ENCODE data around the gene SH3GLB1.

Gene SH3GLB1

GRCh38 chr1:86739648-86740509 lies 35.5 kb downstream of the SH3GLB1 start:
- DNase-seq, result peak in 1 of 2 donors; percentile 14

- peak; percentile 19 to 54 for DNase-seq
Observed at GRCh38 chr1:86741947-86742572, 37.7 kb downstream of the SH3GLB1 start.

GRCh38 chr1:86747304-86747703 lies 42.9 kb downstream of the SH3GLB1 start:
- no peak for DNase-seq

GRCh38 chr1:86748622-86749373 lies 44.4 kb downstream of the SH3GLB1 start:
- no peak for DNase-seq

GRCh38 chr1:86750076-86750475 lies 45.7 kb downstream of the SH3GLB1 start:
- DNase-seq, result no peak

GRCh38 chr1:86750530-86750929 lies 46.2 kb downstream of the SH3GLB1 start:
- DNase-seq, result no peak

- DNase-seq, result no peak
Observed at GRCh38 chr1:86751923-86752322, 47.5 kb downstream of the SH3GLB1 start.

- peak in 1 of 2 donors; percentile 8 for DNase-seq
Observed at GRCh38 chr1:86753700-86754099, 49.3 kb downstream of the SH3GLB1 start.

GRCh38 chr1:86754265-86754974 lies 50.0 kb downstream of the SH3GLB1 start:
- DNase-seq, result no peak

GRCh38 chr1:86756062-86756406 lies 51.7 kb downstream of the SH3GLB1 start:
- no peak for DNase-seq

- DNase-seq, result no peak
Observed at GRCh38 chr1:86757272-86757984, 53.1 kb downstream of the SH3GLB1 start.

- DNase-seq, result no peak
Observed at GRCh38 chr1:86758570-86758969, 54.2 kb downstream of the SH3GLB1 start.

GRCh38 chr1:86760199-86760598 lies 55.8 kb downstream of the SH3GLB1 start:
- DNase-seq, result no peak

GRCh38 chr1:86762336-86762735 lies 58.0 kb downstream of the SH3GLB1 start:
- no peak for DNase-seq

GRCh38 chr1:86764523-86764922 lies 60.1 kb downstream of the SH3GLB1 start:
- DNase-seq, result no peak

GRCh38 chr1:86765073-86765472 lies 60.7 kb downstream of the SH3GLB1 start:
- DNase-seq, result no peak

GRCh38 chr1:86765674-86766073 lies 61.3 kb downstream of the SH3GLB1 start:
- no peak for DNase-seq

- DNase-seq, result no peak
Observed at GRCh38 chr1:86768554-86768953, 64.2 kb downstream of the SH3GLB1 start.

- DNase-seq, result no peak
Observed at GRCh38 chr1:86769065-86769464, 64.7 kb downstream of the SH3GLB1 start.

- DNase-seq, result no peak
Observed at GRCh38 chr1:86773341-86774288, 69.2 kb downstream of the SH3GLB1 start.

Measured in CD4-positive, alpha-beta T cell treated with Interleukin-1 beta for 1 hour (primary cell).